NK-92 (cell line): ENCODE data around the gene CDK6.

Source experiments
- DNase-seq: peaks from one replicate; lab custom pipeline; 2025; ENCODE audit not compliant: unreplicated experiment; lab: John Stamatoyannopoulos, UW

The CDK6 gene

GRCh38 chr7:92631067-92631849 is 205.1 kb downstream of the CDK6 start:
- DNase-seq, result no peak

GRCh38 chr7:92629779-92630178 is 206.6 kb downstream of the CDK6 start:
- DNase-seq, result no peak

- no peak for DNase-seq
Observed at GRCh38 chr7:92627956-92628355, 208.4 kb downstream of the CDK6 start.

GRCh38 chr7:92626281-92626809 is 210.0 kb downstream of the CDK6 start:
- DNase-seq, result no peak

GRCh38 chr7:92625617-92626016 is 210.8 kb downstream of the CDK6 start:
- no peak for DNase-seq

GRCh38 chr7:92624298-92624996 is 211.9 kb downstream of the CDK6 start:
- DNase-seq, result no peak

GRCh38 chr7:92623544-92623943 is 212.8 kb downstream of the CDK6 start:
- DNase-seq, result no peak

- DNase-seq, result no peak
Observed at GRCh38 chr7:92622685-92623084, 213.7 kb downstream of the CDK6 start.

- DNase-seq, result no peak
Observed at GRCh38 chr7:92622030-92622429, 214.3 kb downstream of the CDK6 start.

GRCh38 chr7:92621561-92622023 is 214.8 kb downstream of the CDK6 start:
- no peak for DNase-seq

GRCh38 chr7:92621026-92621540 is 215.3 kb downstream of the CDK6 start:
- DNase-seq, result no peak

- no peak for DNase-seq
Observed at GRCh38 chr7:92615861-92616260, 220.5 kb downstream of the CDK6 start.

- DNase-seq, result no peak
Observed at GRCh38 chr7:92614660-92615174, 221.7 kb downstream of the CDK6 start.

- no peak for DNase-seq
Observed at GRCh38 chr7:92613720-92614119, 222.7 kb downstream of the CDK6 start.

GRCh38 chr7:92613214-92613613 is 223.2 kb downstream of the CDK6 start:
- no peak for DNase-seq

- no peak for DNase-seq
Observed at GRCh38 chr7:92612501-92612900, 223.9 kb downstream of the CDK6 start.

- no peak for DNase-seq
Observed at GRCh38 chr7:92611735-92612134, 224.6 kb downstream of the CDK6 start.

GRCh38 chr7:92609921-92610518 is 226.4 kb downstream of the CDK6 start:
- no peak for DNase-seq

GRCh38 chr7:92608380-92609322 is 227.7 kb downstream of the CDK6 start:
- DNase-seq, result no peak

- no peak for DNase-seq
Observed at GRCh38 chr7:92606985-92607384, 229.4 kb downstream of the CDK6 start.
